Testis (tissue), 3 donors: ENCODE results near the gene ARAP1. TPM values are rescaled to one million over a fixed set of nuclear protein-coding genes. Genes with fewer than 3 reads are reported as not detected.
A peak's percentile ranks its signal among the peaks of the same experiment; 100 is the strongest.

Experiments
- DNase-seq: peaks from one replicate; pipeline ENCODE4 v3.0.0-alpha.2; 2019
- H3K27ac ChIP-seq, 2 donors: fragments of 200-600 bp; sonication (generic); one replicate each; pipeline ENCODE4 v1.5.1; 2019
- H3K27me3 ChIP-seq: fragments of 200-600 bp; sonication (generic); one replicate; pipeline ENCODE4 v1.5.1; 2019
- H3K36me3 ChIP-seq: fragments of 200-600 bp; sonication (generic); one replicate; pipeline ENCODE4 v1.5.1; 2017; ENCODE audit warnings: low read depth; ENCODE audit errors: missing control alignments
- H3K4me1 ChIP-seq: fragments of 200-600 bp; sonication (generic); one replicate; pipeline ENCODE4 v1.5.1; 2019
- H3K4me3 ChIP-seq, 2 donors: fragments of 200-600 bp; sonication (generic); one replicate each; pipeline ENCODE4 v1.5.1; 2017 to 2019
- H3K9me3 ChIP-seq: fragments of 200-600 bp; sonication (generic); one replicate; pipeline ENCODE4 v1.5.1; 2017
- CTCF ChIP-seq, 3 experiments: fragments of 450-650 bp in 2 of 3; fragments of 200-600 bp in 1 of 3; sonication (generic) in 1 of 3; IDR thresholded peaks; one replicate each; pipeline ENCODE4 v1.5.1; 2016 to 2019; ENCODE audit warnings: antibody characterized with exemption in 3 of 3, mild to moderate bottlenecking in 2 of 3, moderate library complexity in 1 of 3
- POLR2A ChIP-seq: fragments of 450-650 bp; IDR thresholded peaks from one replicate; pipeline ENCODE4 v1.6.1; 2017; ENCODE audit warnings: antibody characterized with exemption, mild to moderate bottlenecking, moderate library complexity
- WGBS, 2 donors: methylation state at CpG; one replicate each; pipeline ENCODE4 v1.1.5; 2018; 5-methylcytosine and 5-hydroxymethylcytosine counted together
- intact Hi-C: fragments of 100-400 bp; cut with DNase I; formaldehyde crosslinking; loops from one replicate; pipeline ENCODE4 v1.15.1; 2023; ENCODE audit warnings: low total_unique reads
- polyA plus RNA-seq: library from polyadenylated mRNA; stranded (reverse); fragments of 350-450 nt; fragmentation: Illumina TruSeq; extraction: RNeasy Lipid Tissue Mini Kit (QIAGEN cat#74804); gene quantifications from one replicate; pipeline ENCODE4 v1.2.3, GENCODE V29; 2014; ENCODE audit warnings: low read depth, low replicate concordance; ENCODE audit not compliant: insufficient read depth
- total RNA-seq, 2 donors: library from RNA; depleted of rRNA; stranded (reverse); fragments of >200 nt; gene quantifications; one replicate each; pipeline ENCODE4 v1.2.3, GENCODE V29; 2016

Gene ARAP1
- total and polyA plus RNA-seq, 3 donors from 2014 or later = 46.9 to 88.3 (median 65.2) TPM

DNA sequence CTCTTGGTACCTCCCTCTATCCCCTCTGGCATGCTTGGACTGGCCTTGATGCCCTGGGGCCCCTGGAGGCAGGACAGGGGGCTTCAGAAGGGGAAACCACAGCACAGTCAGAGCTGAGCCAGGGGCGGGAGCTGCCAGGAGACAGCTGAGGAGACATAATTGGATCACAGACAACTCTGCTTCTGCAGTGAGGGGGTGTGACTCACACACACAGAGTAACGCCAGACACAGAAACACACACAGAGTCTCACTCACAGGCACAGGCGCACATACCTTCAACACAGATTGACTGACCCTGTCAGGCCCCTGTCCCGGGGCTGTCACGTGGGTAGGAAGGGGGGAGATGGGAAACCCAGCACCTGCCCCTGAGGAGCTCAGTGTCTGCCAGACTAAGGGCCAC is 21.1 kb upstream of the ARAP1 start:
- Histone ChIP-seq H3K27me3 (no peaks in the 10 kb centered on the region), H3K4me3 (no peak overlapping the region), H3K4me1 (peaks cover 10% of the 10 kb centered on the region), H3K9me3 (no peaks in the 10 kb centered on the region), H3K36me3 (no peaks in the 10 kb centered on the region), H3K27ac (no peak overlapping the region)
- WGBS, 2 donors = 26 to 58% methylated on average over 5 of the region's 5 CpGs
- intact Hi-C loops = no loop called here
- peak; percentile 42 for DNase-seq
- TF ChIP-seq CTCF (IDR thresholded peaks at IDR 0.05) = no peak
- no peak for TF ChIP-seq POLR2A

DNA sequence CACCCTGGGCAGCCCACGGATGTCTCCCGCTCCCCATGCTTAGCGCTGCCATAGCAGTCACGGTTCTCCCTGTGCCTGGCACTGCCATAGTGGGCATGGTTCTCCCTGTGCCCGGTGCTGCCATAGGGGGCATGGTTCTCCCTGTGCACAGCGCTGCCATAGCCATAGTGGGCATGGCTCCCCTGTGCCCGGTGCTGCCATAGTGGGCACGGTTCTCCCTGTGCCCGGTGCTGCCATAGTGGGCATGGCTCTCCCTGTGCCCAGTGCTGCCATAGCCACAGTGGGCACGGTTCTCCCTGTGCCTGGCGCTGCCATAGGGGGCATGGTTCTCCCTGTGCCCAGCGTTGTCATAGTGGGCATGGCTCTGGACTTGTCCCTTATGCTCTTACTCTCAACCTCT is 19.9 kb upstream of the ARAP1 start:
- WGBS, 2 donors = 93 to 95% methylated on average over 11 to 12 of the region's 12 CpGs
- DNase-seq = no peak
- Histone ChIP-seq H3K9me3 (no peaks in the 10 kb centered on the region), H3K36me3 (no peaks in the 10 kb centered on the region), H3K4me1 (peaks cover 4% of the 10 kb centered on the region), H3K27ac (no peak overlapping the region), H3K27me3 (no peaks in the 10 kb centered on the region), H3K4me3 (no peak overlapping the region)
- TF ChIP-seq POLR2A = no peak
- no peak for TF ChIP-seq CTCF (IDR thresholded peaks at IDR 0.05)
- intact Hi-C loops = no loop called here

DNA sequence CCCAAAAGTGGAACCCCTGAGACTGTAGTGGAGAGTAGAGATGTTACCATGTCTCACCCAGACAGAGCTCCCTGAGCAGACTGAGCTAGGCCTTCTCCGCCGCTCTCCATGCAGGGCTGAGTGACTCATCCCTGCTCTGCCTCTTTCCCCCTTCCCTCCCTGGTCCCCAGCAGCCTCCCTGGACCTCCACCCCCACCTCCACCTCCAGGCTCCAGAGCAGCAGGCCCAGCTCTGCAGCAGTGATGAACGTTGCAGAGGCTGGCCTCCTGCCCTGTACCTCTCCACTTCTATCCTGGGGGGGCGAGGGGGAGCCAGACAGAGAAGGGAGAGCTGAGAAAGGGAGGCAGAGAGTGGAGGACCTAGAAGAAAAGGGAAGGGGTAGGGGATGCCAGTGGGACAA is 19.3 kb upstream of the ARAP1 start:
- H3K4me1 ChIP-seq = peaks cover 3% of the 10 kb centered on the region
- 72 to 73% methylated on average over 4 of the region's 4 CpGs for WGBS, 2 donors
- H3K27me3 ChIP-seq = no peaks in the 10 kb centered on the region
- intact Hi-C loops = no loop called here
- TF ChIP-seq CTCF (IDR thresholded peaks at IDR 0.05) (no peak), POLR2A (no peak)
- no peak for DNase-seq
- H3K4me3 ChIP-seq = no peak overlapping the region
- H3K27ac ChIP-seq = no peak overlapping the region
- H3K36me3 ChIP-seq = no peaks in the 10 kb centered on the region
- no peaks in the 10 kb centered on the region for H3K9me3 ChIP-seq

DNA sequence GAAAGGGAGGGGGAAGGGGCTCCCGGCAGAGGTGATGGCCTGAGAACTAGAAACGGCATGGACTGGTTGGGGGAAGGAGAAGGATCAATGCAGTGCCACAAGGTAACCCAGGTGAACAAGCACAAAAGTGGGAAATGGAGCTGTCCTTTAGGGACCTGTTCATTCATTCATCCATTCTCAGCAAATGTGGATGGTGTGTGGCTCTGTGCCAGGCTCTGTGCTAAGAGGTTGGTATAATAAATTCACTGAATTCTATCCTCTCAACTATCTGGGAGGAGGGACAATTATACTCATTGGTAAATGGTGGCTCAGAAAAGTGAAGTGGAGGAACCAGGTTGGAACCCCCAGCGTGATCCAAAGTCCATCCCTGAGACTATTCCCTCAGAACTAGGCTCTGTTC is 18.6 kb upstream of the ARAP1 start:
- no peaks in the 10 kb centered on the region for H3K9me3 ChIP-seq
- DNase-seq = no peak
- H3K27me3 ChIP-seq = no peaks in the 10 kb centered on the region
- TF ChIP-seq POLR2A (no peak), CTCF (IDR thresholded peaks at IDR 0.05) (no peak)
- no peak overlapping the region for H3K27ac ChIP-seq
- peaks cover 3% of the 10 kb centered on the region for H3K4me1 ChIP-seq
- intact Hi-C loops = no loop called here
- H3K36me3 ChIP-seq = no peaks in the 10 kb centered on the region
- no peak overlapping the region for H3K4me3 ChIP-seq
- 87 to 89% methylated on average over 3 of the region's 3 CpGs for WGBS, 2 donors

- TF ChIP-seq CTCF (IDR thresholded peaks at IDR 0.05) (no peak), POLR2A (no peak)
- intact Hi-C loops = no loop called here
- Histone ChIP-seq H3K4me3 (no peak overlapping the region), H3K27ac (no peak overlapping the region), H3K27me3 (no peaks in the 10 kb centered on the region), H3K4me1 (peaks cover 3% of the 10 kb centered on the region), H3K36me3 (no peaks in the 10 kb centered on the region), H3K9me3 (no peaks in the 10 kb centered on the region)
- DNase-seq = no peak
- 80% methylated on average over 4 of the region's 4 CpGs for WGBS, 2 donors
These were observed 17.5 kb upstream of the ARAP1 start for GRCh38 chr11:72769680-72770079.
